ENCODE data around the gene GLCE. TPM values are rescaled to one million over a fixed set of nuclear protein-coding genes. Genes with fewer than 3 reads are reported as not detected.

The GLCE gene
- total RNA-seq, result 10 to 100 TPM; 33.8 to 50.7 (median 43.8) TPM

- Histone ChIP-seq H3K9me3 (no peaks in the 10 kb centered on the region), H3K36me3 (no peaks in the 10 kb centered on the region)
Measured at GRCh38 chr15:69160141-69160993, at the start of gene GLCE. Gene GLCE (plus strand): TSS chr15:69160635. CDS start chr15:69255807, 95,172 bp downstream.

GRCh38 chr15:69114331-69114928 lies 46.0 kb upstream of the GLCE start:
- H3K27ac ChIP-seq, result no peak overlapping the region
- no peak overlapping the region for H3K4me3 ChIP-seq
- TF ChIP-seq POLR2A (IDR thresholded peaks at IDR 0.05), result no peak
- TF ChIP-seq CTCF (IDR thresholded peaks at IDR 0.05), result no peak
- H3K4me1 ChIP-seq, result no peaks in the 10 kb centered on the region
- no peaks in the 10 kb centered on the region for H3K36me3 ChIP-seq
- no peaks in the 10 kb centered on the region for H3K9me3 ChIP-seq
- no peak for DNase-seq
- no peaks in the 10 kb centered on the region for H3K27me3 ChIP-seq

More at GRCh38 chr15:69160141-69160993, at the start of gene GLCE:
- peak; percentile 90 to 94 for TF ChIP-seq POLR2A (IDR thresholded peaks at IDR 0.05)
- no peak for TF ChIP-seq CTCF (IDR thresholded peaks at IDR 0.05)
- peak; percentile 92 to 98 (median 98) for DNase-seq
- Histone ChIP-seq H3K27me3 (no peaks in the 10 kb centered on the region), H3K27ac (peak within 1 kb of the TSS; percentile 77 to 87 (median 82)), H3K4me1 (peaks cover 0 to 8% (median 3%) of the 10 kb centered on the region in 4 donors), H3K4me3 (peak within 1 kb of the TSS; percentile 80 to 87 (median 86))

- H3K27me3 ChIP-seq, result no peaks in the 10 kb centered on the region
- TF ChIP-seq POLR2A (IDR thresholded peaks at IDR 0.05) (no peak), CTCF (IDR thresholded peaks at IDR 0.05) (no peak)
Measured at GRCh38 chr15:69115031-69115430, 45.4 kb upstream of the GLCE start.

GRCh38 chr15:69116391-69116790 lies 44.0 kb upstream of the GLCE start:
- no peak for DNase-seq
- Histone ChIP-seq H3K27me3 (no peaks in the 10 kb centered on the region), H3K36me3 (no peaks in the 10 kb centered on the region), H3K27ac (no peak overlapping the region), H3K9me3 (no peaks in the 10 kb centered on the region), H3K4me3 (no peak overlapping the region), H3K4me1 (no peaks in the 10 kb centered on the region)
- TF ChIP-seq CTCF (IDR thresholded peaks at IDR 0.05), result no peak
- no peak for TF ChIP-seq POLR2A (IDR thresholded peaks at IDR 0.05)

More at GRCh38 chr15:69115031-69115430, 45.4 kb upstream of the GLCE start:
- no peaks in the 10 kb centered on the region for H3K36me3 ChIP-seq
- H3K9me3 ChIP-seq, result no peaks in the 10 kb centered on the region
- no peak overlapping the region for H3K4me3 ChIP-seq
- no peak for DNase-seq
- no peak overlapping the region for H3K27ac ChIP-seq
- no peaks in the 10 kb centered on the region for H3K4me1 ChIP-seq

GRCh38 chr15:69117431-69117871 lies 43.0 kb upstream of the GLCE start:
- no peak overlapping the region for H3K27ac ChIP-seq
- H3K27me3 ChIP-seq, result no peaks in the 10 kb centered on the region
- H3K9me3 ChIP-seq, result no peaks in the 10 kb centered on the region
- H3K36me3 ChIP-seq, result no peaks in the 10 kb centered on the region
- H3K4me1 ChIP-seq, result no peaks in the 10 kb centered on the region
- no peak for TF ChIP-seq CTCF (IDR thresholded peaks at IDR 0.05)
- DNase-seq, result no peak
- H3K4me3 ChIP-seq, result no peak overlapping the region

Data from Peyer's patch (tissue), 4 donors.